GM12878 (cell line): ENCODE results near the gene LIN7A. TPM values are rescaled to one million over a fixed set of nuclear protein-coding genes. Genes with fewer than 3 reads are reported as not detected.

ENCODE experiments used
- ATAC-seq: fragments of 200-7000 bp; cut with Tn5 transposase; 3 replicates; pipeline ENCODE4 v1.9.1; 2020; ENCODE audit warnings: mild to moderate bottlenecking, moderate library complexity
- BruUV-seq: library from RNA; stranded (reverse); fragments of 400-500 nt; replicated peaks from 2 replicates; lab custom pipeline; 2021; lab: Mats Ljungman, UMichigan
- CTCF ChIA-PET: fragments of 300-600 bp; sonication (Branson Sonifier 250); formaldehyde crosslinking; extraction: SDS; loops from one replicate; lab custom pipeline; 2021; ENCODE audit warnings: inconsistent platforms; lab: Yijun Ruan, JAX
- POLR2A ChIA-PET: fragments of 350-600 bp; formaldehyde crosslinking; extraction: SDS; loops from one replicate; lab custom pipeline; 2021; ENCODE audit warnings: inconsistent platforms; lab: Charles Lee
- RAD21 ChIA-PET: fragments of 300-600 bp; sonication (Branson Sonifier 250); formaldehyde crosslinking; loops from one replicate; lab custom pipeline; 2023; ENCODE audit warnings: antibody characterized with exemption; ENCODE audit not compliant: unreplicated experiment; lab: Charles Lee
- SMC1A ChIA-PET: fragments of 300-600 bp; sonication (Branson Sonifier 250); formaldehyde crosslinking; loops from one replicate; lab custom pipeline; 2023; ENCODE audit not compliant: unreplicated experiment, uncharacterized antibody; lab: Charles Lee
- DNase-seq: peaks from one replicate; pipeline ENCODE4 v3.0.0-alpha.2; 2011; ENCODE audit warnings: low read depth, low spot score
- FAIRE-seq: peaks from 3 replicates; lab custom pipeline; 2011; peaks lifted over from hg19 to GRCh38; lab: Jason Lieb, UNC
- H2AFZ ChIP-seq: 2 replicates; pipeline ENCODE4 v1.6.0; 2011; ENCODE audit warnings: low read depth, low read length, control low read depth; ENCODE audit not compliant: control insufficient read depth
- H3K27ac ChIP-seq: 2 replicates; pipeline ENCODE4 v1.5.1; 2011; ENCODE audit warnings: control low read depth; ENCODE audit not compliant: control insufficient read depth, insufficient read depth
- H3K27me3 ChIP-seq, 2 experiments: replicated peaks in 1 of 2; 2 replicates each; pipeline versions ENCODE4 v1.6.0 to v1.6.1; 2011; ENCODE audit warnings: low read length in 1 of 2; ENCODE audit not compliant: control insufficient read depth in 2 of 2, insufficient read depth in 2 of 2
- H3K36me3 ChIP-seq, 2 experiments: 2 replicates each; pipeline ENCODE4 v1.5.1; 2011; ENCODE audit warnings: low read length in 1 of 2; ENCODE audit not compliant: control insufficient read depth in 2 of 2, insufficient read depth in 2 of 2
- H3K4me1 ChIP-seq: 2 replicates; pipeline ENCODE4 v1.6.1; 2011; ENCODE audit warnings: mild to moderate bottlenecking, low read length, moderate library complexity, mixed read lengths; ENCODE audit not compliant: control insufficient read depth, insufficient read depth
- H3K4me2 ChIP-seq: 2 replicates; pipeline ENCODE4 v1.6.0; 2011; ENCODE audit warnings: control low read depth; ENCODE audit not compliant: control insufficient read depth, insufficient read depth
- H3K4me3 ChIP-seq: fragments of 200-600 bp; sonication (generic); 2 replicates; pipeline ENCODE4 v1.5.1; 2016
- H3K79me2 ChIP-seq: 2 replicates; pipeline ENCODE4 v1.6.0; 2011; ENCODE audit warnings: low read length; ENCODE audit not compliant: control insufficient read depth, insufficient read depth
- H3K9ac ChIP-seq: 2 replicates; pipeline ENCODE4 v1.8.0; 2011; ENCODE audit warnings: low read length, control low read depth, mixed read lengths; ENCODE audit not compliant: control insufficient read depth, insufficient read depth
- H3K9me3 ChIP-seq: replicated peaks from 3 replicates; pipeline ENCODE4 v1.5.1; 2011; ENCODE audit warnings: mild to moderate bottlenecking, low read length; ENCODE audit not compliant: control insufficient read depth, insufficient read depth
- H4K20me1 ChIP-seq: 2 replicates; pipeline ENCODE4 v1.6.0; 2011; ENCODE audit not compliant: control insufficient read depth, insufficient read depth
- BCLAF1 ChIP-seq: fragments of 450-650 bp; IDR thresholded peaks from 2 replicates; pipeline ENCODE4 v1.6.1; 2017; ENCODE audit warnings: antibody characterized with exemption, mild to moderate bottlenecking, moderate library complexity
- CEBPB ChIP-seq, 2 experiments: fragments of 150-350 bp in 1 of 2; IDR thresholded peaks; 2 replicates each; pipeline ENCODE4 v1.6.1; 2012 to 2014; ENCODE audit warnings: low read depth in 2 of 2, low read length in 2 of 2, borderline replicate concordance in 1 of 2, inconsistent platforms in 1 of 2
- HDGF ChIP-seq: fragments of 450-650 bp; IDR thresholded peaks from 2 replicates; pipeline ENCODE4 v1.6.1; 2016; ENCODE audit warnings: antibody characterized with exemption
- MXI1 ChIP-seq: fragments of 150-350 bp; IDR thresholded peaks from 2 replicates; pipeline ENCODE4 v1.6.1; 2011; ENCODE audit warnings: low read depth, mild to moderate bottlenecking, inconsistent platforms, low read length, improper control_type of control experiment
- NR2C1 ChIP-seq: fragments of 450-650 bp; IDR thresholded peaks from 2 replicates; pipeline ENCODE4 v1.6.1; 2017; ENCODE audit warnings: antibody characterized with exemption, mild to moderate bottlenecking, moderate library complexity
- PAX8 ChIP-seq: fragments of 450-650 bp; IDR thresholded peaks from 2 replicates; pipeline ENCODE4 v1.6.1; 2017; ENCODE audit warnings: mild to moderate bottlenecking, moderate library complexity
- POLR2A ChIP-seq: IDR thresholded peaks from 2 replicates; pipeline ENCODE4 v1.6.1; 2011; ENCODE audit warnings: low read depth, mild to moderate bottlenecking, low read length
- SIX5 ChIP-seq: IDR thresholded peaks from 2 replicates; pipeline ENCODE4 v1.6.1; 2011; ENCODE audit warnings: mild to moderate bottlenecking, low read depth, low read length, moderate library complexity; ENCODE audit not compliant: severe bottlenecking
- SMC3 ChIP-seq: IDR thresholded peaks from 2 replicates; pipeline ENCODE4 v1.6.1; 2011; ENCODE audit warnings: low read length, improper control_type of control experiment, borderline replicate concordance
- SPI1 ChIP-seq: IDR thresholded peaks from 2 replicates; pipeline ENCODE4 v1.6.1; 2011; ENCODE audit warnings: low read depth, mild to moderate bottlenecking, low read length, moderate library complexity, borderline replicate concordance; ENCODE audit not compliant: insufficient read depth
- YY1 ChIP-seq: IDR thresholded peaks from 2 replicates; pipeline ENCODE4 v1.6.1; 2011; ENCODE audit warnings: low read depth, mild to moderate bottlenecking, low read length
- ZBTB40 ChIP-seq: fragments of 450-650 bp; IDR thresholded peaks from 2 replicates; pipeline ENCODE4 v1.6.1; 2016; ENCODE audit warnings: mild to moderate bottlenecking, moderate library complexity, borderline replicate concordance
- ZNF274 ChIP-seq: IDR thresholded peaks from one replicate; pipeline ENCODE4 v1.8.0; 2011; ENCODE audit not compliant: insufficient read length, insufficient read depth
- in situ Hi-C: fragments of 300-500 bp; cut with MboI; formaldehyde crosslinking; loops from 9 replicates; pipeline ENCODE4 v1.14.3; 2018; ENCODE audit warnings: mixed read lengths
- intact Hi-C: fragments of 100-400 bp; cut with micrococcal nuclease; formaldehyde crosslinking; loops from one replicate; pipeline ENCODE4 v1.14.2; 2022; ENCODE audit not compliant: unreplicated experiment
- polyA plus RNA-seq, 11 experiments: library from polyadenylated mRNA; depleted of rRNA in 4 of 11; unstranded in 6 of 11; stranded (reverse) in 5 of 11; fragments of >200 nt; fragmentation: Nextera tagmentation in 4 of 11; fragmentation: Illumina TruSeq in 1 of 11; extraction: Ambion mirVana in 4 of 11; extraction: Trizol in 1 of 11; gene quantifications; 1 replicate in 1 of 11; 2 replicates in 10 of 11; pipeline versions ENCODE4 v1.2.1 to v1.2.3, GENCODE V29; 2011 to 2016; ENCODE audit warnings: inconsistent platforms in 2 of 11, missing spikeins in 2 of 11, low read depth in 1 of 11
- total RNA-seq, 4 experiments: library from RNA; depleted of rRNA in 3 of 4; stranded (reverse); fragments of >200 nt in 3 of 4; fragmentation: Illumina TruSeq in 1 of 4; extraction: Trizol in 1 of 4; gene quantifications; 2 replicates each; pipeline versions ENCODE4 v1.2.1 to v1.2.3, GENCODE V29; 2013 to 2021

Gene LIN7A
- total and polyA plus RNA-seq, 10 of the 15 experiments (the other 5 are each of a cell fraction or from before 2014, with no cell fraction given), result 0.04 to 0.93 (median 0.35) TPM; not detected in 1

DNA sequence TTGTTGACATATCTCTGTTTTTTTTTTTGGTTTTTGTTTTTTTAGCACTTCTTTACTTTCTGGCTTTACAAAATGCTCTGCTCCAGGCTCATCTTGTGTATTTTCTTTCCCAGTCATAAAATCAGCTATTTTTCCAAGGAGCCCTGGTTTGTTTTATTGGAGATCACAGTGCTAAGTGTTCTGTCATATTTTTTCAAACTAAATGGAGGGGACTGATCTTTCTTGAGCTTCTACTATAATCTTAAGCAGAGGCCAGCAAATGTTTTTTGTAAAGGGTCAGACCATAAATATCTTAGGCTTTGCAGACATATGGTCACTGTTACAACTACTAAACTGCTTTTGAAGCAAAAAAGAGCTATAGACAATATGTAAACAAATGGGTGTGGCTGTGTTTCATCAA, 30.6 kb upstream of the LIN7A start:
- no peak for FAIRE-seq
- Histone ChIP-seq H3K4me1 (no peaks in the 10 kb centered on the region), H2AFZ (no peak overlapping the region), H3K36me3 (no peaks in the 10 kb centered on the region), H4K20me1 (no peaks in the 10 kb centered on the region), H3K4me3 (no peak overlapping the region), H3K79me2 (no peaks in the 10 kb centered on the region), H3K27ac (no peak overlapping the region), H3K4me2 (no peak overlapping the region), H3K9me3 (no peaks in the 10 kb centered on the region), H3K9ac (no peak overlapping the region), H3K27me3 (0 out of 4 replicates have a peak, but pooled peaks cover 0 to 3% of the 10 kb centered on the region in 2 experiments)
- SMC1A ChIA-PET, result no interaction called here
- RAD21 ChIA-PET, result no interaction called here
- TF ChIP-seq ZBTB40 (no peak), PAX8 (no peak), MXI1 (no peak), YY1 (no peak), BCLAF1 (no peak), SIX5 (no peak), HDGF (no peak), CEBPB (IDR thresholded peaks at IDR 0.05; ENCODE audit: borderline replicate concordance in 1 of 2, low read depth in 2 of 2, low read length in 2 of 2) (no peak), SPI1 (no peak), SMC3 (no peak), NR2C1 (no peak), ZNF274 (no peak), POLR2A (no peak)
- BruUV-seq, result no TSS peak
- POLR2A ChIA-PET, result no interaction called here
- intact Hi-C loops, result no loop called here
- DNase-seq, result no peak
- in situ Hi-C loops, result no loop called here
- CTCF ChIA-PET, result no interaction called here
- no peak for ATAC-seq
